Astrocyte (in vitro differentiated cells and primary cell): ENCODE results near the gene CHRNB2. TPM values are rescaled to one million over a fixed set of nuclear protein-coding genes. Genes with fewer than 3 reads are reported as not detected.

ENCODE experiments used
- DNase-seq: peaks from one replicate; pipeline ENCODE4 v3.0.0-alpha.2; 2010; ENCODE audit warnings: low read depth
- FAIRE-seq: peaks from 2 replicates; lab custom pipeline; 2011; peaks lifted over from hg19 to GRCh38; lab: Jason Lieb, UNC
- H2AFZ ChIP-seq: 2 replicates; pipeline ENCODE4 v1.6.0; 2012; ENCODE audit warnings: low read depth, low read length, inconsistent platforms
- H3K27ac ChIP-seq: 2 replicates; pipeline ENCODE4 v1.5.1; 2011; ENCODE audit warnings: low read depth, low read length, inconsistent platforms
- H3K27me3 ChIP-seq: 2 replicates; pipeline ENCODE4 v1.6.0; 2011; ENCODE audit warnings: low read length, inconsistent platforms; ENCODE audit not compliant: insufficient read depth
- H3K36me3 ChIP-seq: 2 replicates; pipeline ENCODE4 v1.5.1; 2011; ENCODE audit warnings: low read length, inconsistent platforms; ENCODE audit not compliant: insufficient read depth
- H3K4me1 ChIP-seq: 2 replicates; pipeline ENCODE4 v1.5.1; 2011; ENCODE audit warnings: low read length, inconsistent platforms; ENCODE audit not compliant: insufficient read depth
- H3K4me2 ChIP-seq: 2 replicates; pipeline ENCODE4 v1.6.0; 2012; ENCODE audit warnings: low read length, inconsistent platforms
- H3K4me3 ChIP-seq: 2 replicates; pipeline ENCODE4 v1.5.1; 2011; ENCODE audit warnings: low read depth, mild to moderate bottlenecking, low read length, inconsistent platforms; ENCODE audit not compliant: insufficient read depth
- H3K79me2 ChIP-seq: 2 replicates; pipeline ENCODE4 v1.6.0; 2012; ENCODE audit warnings: mild to moderate bottlenecking, low read length, inconsistent platforms; ENCODE audit not compliant: insufficient read depth
- H3K9ac ChIP-seq: 2 replicates; pipeline ENCODE4 v1.6.0; 2012; ENCODE audit warnings: mild to moderate bottlenecking, low read length, inconsistent platforms
- H3K9me3 ChIP-seq: 2 replicates; pipeline ENCODE4 v1.5.1; 2012; ENCODE audit warnings: low read depth, mild to moderate bottlenecking, low read length, inconsistent platforms; ENCODE audit not compliant: insufficient read depth
- H4K20me1 ChIP-seq: 2 replicates; pipeline ENCODE4 v1.6.0; 2012; ENCODE audit warnings: low read length, inconsistent platforms; ENCODE audit not compliant: insufficient read depth
- H3K27ac Mint-ChIP-seq: one replicate; pipeline ENCODE4 v1.8.0; 2021; ENCODE audit warnings: mild to moderate bottlenecking, mixed read lengths; ENCODE audit not compliant: unreplicated experiment
- H3K27me3 Mint-ChIP-seq: one replicate; pipeline ENCODE4 v1.8.0; 2021; ENCODE audit warnings: low read depth, mixed read lengths; ENCODE audit not compliant: unreplicated experiment
- H3K36me3 Mint-ChIP-seq: one replicate; pipeline ENCODE4 v1.8.0; 2021; ENCODE audit warnings: low read depth, mixed read lengths; ENCODE audit not compliant: unreplicated experiment
- H3K4me1 Mint-ChIP-seq: one replicate; pipeline ENCODE4 v1.8.0; 2021; ENCODE audit warnings: low read depth, mixed read lengths; ENCODE audit not compliant: unreplicated experiment
- H3K4me3 Mint-ChIP-seq: one replicate; pipeline ENCODE4 v1.8.0; 2021; ENCODE audit warnings: mild to moderate bottlenecking, moderate library complexity, mixed read lengths; ENCODE audit not compliant: unreplicated experiment
- H3K9me3 Mint-ChIP-seq: one replicate; pipeline ENCODE4 v1.8.0; 2021; ENCODE audit warnings: mild to moderate bottlenecking, mixed read lengths; ENCODE audit not compliant: unreplicated experiment
- EZH2 ChIP-seq: IDR thresholded peaks from 2 replicates; pipeline ENCODE4 v1.6.1; 2012; ENCODE audit warnings: mild to moderate bottlenecking, low read length, inconsistent platforms; ENCODE audit not compliant: insufficient read depth
- total RNA-seq: library from RNA; stranded (reverse); gene quantifications from 2 replicates; pipeline ENCODE4 v1.2.1, GENCODE V29; 2021
- TF ChIP-seq, protein P1 (sequence below): IDR thresholded peaks from 2 replicates; pipeline ENCODE4 v1.5.1; 2011; ENCODE audit warnings: low read depth, mild to moderate bottlenecking, inconsistent platforms, low read length, moderate library complexity; ENCODE audit not compliant: insufficient read depth

Gene CHRNB2
- total RNA-seq, 1 donor from 2014 or later: 0.20 TPM

- no peak overlapping the region for H3K4me3 ChIP-seq
- H3K36me3 Mint-ChIP-seq: peaks cover 64% of the 10 kb centered on the region
These were observed 14.2 kb downstream of the CHRNB2 start for GRCh38 chr1:154581766-154582165.

DNA sequence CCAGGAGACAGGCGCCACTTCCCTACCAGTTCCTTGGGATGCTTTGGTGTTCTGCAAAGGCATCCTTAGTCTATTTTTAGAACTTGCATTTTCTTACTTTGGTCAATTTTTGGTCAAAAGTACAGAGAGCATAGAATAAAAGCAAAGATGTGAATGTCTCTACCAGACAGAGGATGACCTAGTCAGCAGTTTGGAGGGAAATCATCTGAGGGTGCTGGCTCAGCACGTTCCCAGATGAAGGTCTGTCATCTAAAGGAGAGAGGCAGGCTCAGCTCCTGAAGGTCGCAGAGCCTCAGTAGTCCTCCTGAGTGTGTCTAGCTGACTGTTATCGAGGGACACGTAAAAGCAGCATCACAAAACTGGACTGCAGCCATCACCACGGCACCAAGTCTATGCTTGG lies 15.3 kb downstream of the CHRNB2 start:
- Histone ChIP-seq H3K36me3 (peaks cover 76% of the 10 kb centered on the region), H3K27me3 (no peaks in the 10 kb centered on the region)
- TF ChIP-seq EZH2: no peak
- TF ChIP-seq, protein P1, sequence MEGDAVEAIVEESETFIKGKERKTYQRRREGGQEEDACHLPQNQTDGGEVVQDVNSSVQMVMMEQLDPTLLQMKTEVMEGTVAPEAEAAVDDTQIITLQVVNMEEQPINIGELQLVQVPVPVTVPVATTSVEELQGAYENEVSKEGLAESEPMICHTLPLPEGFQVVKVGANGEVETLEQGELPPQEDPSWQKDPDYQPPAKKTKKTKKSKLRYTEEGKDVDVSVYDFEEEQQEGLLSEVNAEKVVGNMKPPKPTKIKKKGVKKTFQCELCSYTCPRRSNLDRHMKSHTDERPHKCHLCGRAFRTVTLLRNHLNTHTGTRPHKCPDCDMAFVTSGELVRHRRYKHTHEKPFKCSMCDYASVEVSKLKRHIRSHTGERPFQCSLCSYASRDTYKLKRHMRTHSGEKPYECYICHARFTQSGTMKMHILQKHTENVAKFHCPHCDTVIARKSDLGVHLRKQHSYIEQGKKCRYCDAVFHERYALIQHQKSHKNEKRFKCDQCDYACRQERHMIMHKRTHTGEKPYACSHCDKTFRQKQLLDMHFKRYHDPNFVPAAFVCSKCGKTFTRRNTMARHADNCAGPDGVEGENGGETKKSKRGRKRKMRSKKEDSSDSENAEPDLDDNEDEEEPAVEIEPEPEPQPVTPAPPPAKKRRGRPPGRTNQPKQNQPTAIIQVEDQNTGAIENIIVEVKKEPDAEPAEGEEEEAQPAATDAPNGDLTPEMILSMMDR: no peak

More at GRCh38 chr1:154581766-154582165, 14.2 kb downstream of the CHRNB2 start:
- H3K27me3 ChIP-seq: no peaks in the 10 kb centered on the region
- H4K20me1 ChIP-seq: peaks cover 63% of the 10 kb centered on the region
- H3K36me3 ChIP-seq: peaks cover 65% of the 10 kb centered on the region
- no peaks in the 10 kb centered on the region for H3K9me3 ChIP-seq
- H3K4me2 ChIP-seq: no peak overlapping the region
- no peak overlapping the region for H3K9ac ChIP-seq
- peaks cover 41% of the 10 kb centered on the region for H3K4me1 Mint-ChIP-seq
- H3K79me2 ChIP-seq: no peaks in the 10 kb centered on the region
- no peak overlapping the region for H3K27ac ChIP-seq
- FAIRE-seq: no peak
- H3K4me1 ChIP-seq: no peaks in the 10 kb centered on the region
- TF ChIP-seq, protein P1: no peak
- no peak for TF ChIP-seq EZH2
- no peak overlapping the region for H3K4me3 Mint-ChIP-seq
- H3K27ac Mint-ChIP-seq: no peak overlapping the region
- no peak for DNase-seq
- no peak overlapping the region for H2AFZ ChIP-seq
- no peaks in the 10 kb centered on the region for H3K27me3 Mint-ChIP-seq
- H3K9me3 Mint-ChIP-seq: no peaks in the 10 kb centered on the region

DNA sequence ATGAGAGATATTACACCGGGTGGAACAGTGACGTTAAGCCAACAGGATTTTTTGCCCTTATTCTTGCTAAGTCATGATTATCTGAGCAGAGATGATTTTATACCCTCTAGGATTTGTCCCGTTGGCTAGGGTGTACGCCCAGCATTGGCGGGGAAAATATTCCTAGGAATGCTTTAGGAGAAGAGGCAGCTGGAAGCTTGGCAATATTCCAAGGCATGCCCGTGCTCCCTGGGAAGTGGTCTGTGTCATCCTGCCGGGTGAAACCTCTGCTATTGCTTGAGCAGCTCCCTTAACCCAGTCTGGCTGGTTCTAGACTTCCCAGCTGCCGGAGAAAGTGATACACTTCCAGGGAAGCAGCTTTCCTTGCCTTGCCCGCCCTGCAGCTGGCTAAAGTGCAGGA lies 16.2 kb downstream of the CHRNB2 start:
- no peak overlapping the region for H3K4me3 ChIP-seq
- DNase-seq (no peak), FAIRE-seq (no peak)
- Mint-ChIP-seq H3K4me3 (no peak overlapping the region), H3K27me3 (no peaks in the 10 kb centered on the region), H3K36me3 (peaks cover 60% of the 10 kb centered on the region), H3K9me3 (no peaks in the 10 kb centered on the region), H3K4me1 (peaks cover 41% of the 10 kb centered on the region), H3K27ac (peak overlapping the region; percentile 78)
- no peaks in the 10 kb centered on the region for H3K79me2 ChIP-seq
- H3K4me2 ChIP-seq: no peak overlapping the region
- no peaks in the 10 kb centered on the region for H3K27me3 ChIP-seq
- no peaks in the 10 kb centered on the region for H3K9me3 ChIP-seq
- H3K4me1 ChIP-seq: no peaks in the 10 kb centered on the region
- H2AFZ ChIP-seq: no peak overlapping the region
- H3K27ac ChIP-seq: no peak overlapping the region
- no peak for TF ChIP-seq EZH2
- TF ChIP-seq, protein P1: no peak
- H3K36me3 ChIP-seq: peaks cover 79% of the 10 kb centered on the region
- peaks cover 73% of the 10 kb centered on the region for H4K20me1 ChIP-seq
- no peak overlapping the region for H3K9ac ChIP-seq

More for the DNA sequence above, 15.3 kb downstream of the CHRNB2 start:
- H4K20me1 ChIP-seq: peaks cover 70% of the 10 kb centered on the region
- Mint-ChIP-seq H3K4me3 (no peak overlapping the region), H3K27me3 (no peaks in the 10 kb centered on the region), H3K9me3 (no peaks in the 10 kb centered on the region), H3K4me1 (peaks cover 41% of the 10 kb centered on the region), H3K27ac (no peak overlapping the region), H3K36me3 (peaks cover 65% of the 10 kb centered on the region)
- H3K4me2 ChIP-seq: no peak overlapping the region
- H2AFZ ChIP-seq: no peak overlapping the region
- DNase-seq (no peak), FAIRE-seq (no peak)
- H3K9ac ChIP-seq: no peak overlapping the region
- H3K4me1 ChIP-seq: no peaks in the 10 kb centered on the region
- H3K79me2 ChIP-seq: no peaks in the 10 kb centered on the region
- H3K4me3 ChIP-seq: no peak overlapping the region
- no peaks in the 10 kb centered on the region for H3K9me3 ChIP-seq
- no peak overlapping the region for H3K27ac ChIP-seq
